Esophagus squamous epithelium (tissue), 5 donors: Measurements from ENCODE around the gene RPA3. TPM values are rescaled to one million over a fixed set of nuclear protein-coding genes. Genes with fewer than 3 reads are reported as not detected.

Source experiments
- DNase-seq: peaks from one replicate; lab custom pipeline; 2025; lab: John Stamatoyannopoulos, UW
- H3K27ac ChIP-seq, 4 donors: fragments of 200-600 bp; sonication (generic); one replicate each; pipeline ENCODE4 v1.5.1; 2016 to 2019; ENCODE audit warnings: mild to moderate bottlenecking in 1 of 4
- H3K27me3 ChIP-seq, 4 donors: fragments of 200-600 bp; sonication (generic); 1 replicate in 3 of 4; 2 replicates in 1 of 4; pipeline versions ENCODE4 v1.5.1 to v1.6.0; 2017 to 2021; ENCODE audit warnings: antibody characterized with exemption in 1 of 4
- H3K36me3 ChIP-seq, 3 donors: fragments of 200-600 bp; sonication (generic); one replicate each; pipeline ENCODE4 v1.5.1; 2016 to 2019
- H3K4me1 ChIP-seq, 3 donors: fragments of 200-600 bp; sonication (generic); one replicate each; pipeline ENCODE4 v1.5.1; 2017 to 2019
- H3K4me3 ChIP-seq, 4 donors: fragments of 200-600 bp; sonication (generic); 1 replicate in 3 of 4; 2 replicates in 1 of 4; pipeline ENCODE4 v1.5.1; 2016 to 2019; ENCODE audit warnings: mild to moderate bottlenecking in 2 of 4, moderate library complexity in 1 of 4
- H3K9me3 ChIP-seq, 3 donors: fragments of 200-600 bp; sonication (generic); one replicate each; pipeline ENCODE4 v1.5.1; 2016 to 2019
- CTCF ChIP-seq, 6 experiments: fragments of 450-650 bp in 4 of 6; fragments of 200-600 bp in 2 of 6; sonication (generic) in 2 of 6; IDR thresholded peaks; one replicate each; pipeline ENCODE4 v1.5.1; 2016 to 2019; ENCODE audit warnings: antibody characterized with exemption in 6 of 6, mild to moderate bottlenecking in 4 of 6, moderate library complexity in 4 of 6
- POLR2A ChIP-seq, 4 donors: fragments of 450-650 bp; IDR thresholded peaks; one replicate each; pipeline ENCODE4 v1.6.1; 2017; ENCODE audit warnings: antibody characterized with exemption in 4 of 4, mild to moderate bottlenecking in 4 of 4, moderate library complexity in 3 of 4
- WGBS, 2 donors: methylation state at CpG; one replicate each; pipeline ENCODE4 v1.1.5; 2018; 5-methylcytosine and 5-hydroxymethylcytosine counted together
- intact Hi-C: fragments of 100-400 bp; cut with DNase I; formaldehyde crosslinking; loops from one replicate; pipeline ENCODE4 v1.15.0; 2022
- total RNA-seq, 4 donors: library from RNA; depleted of rRNA; stranded (reverse); fragments of >200 nt; gene quantifications; one replicate each; pipeline ENCODE4 v1.1.0, GENCODE V29; 2016
- donor health status: DM: yes; HTN: yes; CAD: no.

The RPA3 gene
- total RNA-seq, 4 donors from 2014 or later, result 13.0 to 29.3 (median 21.7) TPM

- intact Hi-C loops, result loop anchor here (10.0 kb wide), 1 partner anchor 66 kb away; no protein-coding TSS in a partner anchor
Measured at GRCh38 chr7:7750571-7751242, 32.3 kb upstream of the RPA3 start.

GRCh38 chr7:7746458-7746857, 28.1 kb upstream of the RPA3 start:
- H3K9me3 ChIP-seq, result no peaks in the 10 kb centered on the region
- no peaks in the 10 kb centered on the region for H3K4me1 ChIP-seq
- WGBS, 2 donors, result 78 to 89% methylated on average over 4 of the region's 4 CpGs
- DNase-seq, result no peak
- TF ChIP-seq POLR2A (IDR thresholded peaks at IDR 0.05) (no peak), CTCF (IDR thresholded peaks at IDR 0.05) (no peak)
- H3K27ac ChIP-seq, result no peak overlapping the region
- H3K27me3 ChIP-seq, result no peaks in the 10 kb centered on the region
- intact Hi-C loops, result no loop called here
- H3K36me3 ChIP-seq, result no peaks in the 10 kb centered on the region
- H3K4me3 ChIP-seq, result no peak overlapping the region

More at GRCh38 chr7:7750571-7751242, 32.3 kb upstream of the RPA3 start:
- TF ChIP-seq CTCF (IDR thresholded peaks at IDR 0.05) (no peak), POLR2A (IDR thresholded peaks at IDR 0.05) (no peak)
- H3K9me3 ChIP-seq, result no peaks in the 10 kb centered on the region
- no peaks in the 10 kb centered on the region for H3K4me1 ChIP-seq
- no peak for DNase-seq
- H3K36me3 ChIP-seq, result no peaks in the 10 kb centered on the region
- 84 to 88% methylated on average over 2 of the region's 2 CpGs for WGBS, 2 donors
- H3K27me3 ChIP-seq, result no peaks in the 10 kb centered on the region
- H3K27ac ChIP-seq, result no peak overlapping the region
- no peak overlapping the region for H3K4me3 ChIP-seq

GRCh38 chr7:7745966-7746365, 27.6 kb upstream of the RPA3 start:
- 85 to 96% methylated on average over 4 of the region's 4 CpGs for WGBS, 2 donors
- intact Hi-C loops, result no loop called here

GRCh38 chr7:7745258-7745657, 26.9 kb upstream of the RPA3 start:
- H3K4me1 ChIP-seq, result no peaks in the 10 kb centered on the region
- DNase-seq, result no peak
- no peaks in the 10 kb centered on the region for H3K27me3 ChIP-seq
- intact Hi-C loops, result no loop called here
- no peak overlapping the region for H3K4me3 ChIP-seq
- WGBS, 2 donors, result 67 to 93% methylated on average over 4 of the region's 4 CpGs
- TF ChIP-seq CTCF (IDR thresholded peaks at IDR 0.05) (no peak), POLR2A (IDR thresholded peaks at IDR 0.05) (no peak)
- H3K36me3 ChIP-seq, result no peaks in the 10 kb centered on the region
- no peaks in the 10 kb centered on the region for H3K9me3 ChIP-seq
- H3K27ac ChIP-seq, result no peak overlapping the region

More at GRCh38 chr7:7745966-7746365, 27.6 kb upstream of the RPA3 start:
- Histone ChIP-seq H3K9me3 (no peaks in the 10 kb centered on the region), H3K36me3 (no peaks in the 10 kb centered on the region), H3K27ac (no peak overlapping the region), H3K4me1 (no peaks in the 10 kb centered on the region), H3K4me3 (no peak overlapping the region), H3K27me3 (no peaks in the 10 kb centered on the region)
- DNase-seq, result no peak
- no peak for TF ChIP-seq POLR2A (IDR thresholded peaks at IDR 0.05)

- Histone ChIP-seq H3K4me3 (no peak overlapping the region), H3K9me3 (no peaks in the 10 kb centered on the region), H3K4me1 (no peaks in the 10 kb centered on the region), H3K36me3 (no peaks in the 10 kb centered on the region), H3K27me3 (no peaks in the 10 kb centered on the region), H3K27ac (no peak overlapping the region)
- intact Hi-C loops, result no loop called here
- TF ChIP-seq CTCF (IDR thresholded peaks at IDR 0.05) (no peak), POLR2A (IDR thresholded peaks at IDR 0.05) (no peak)
- no peak for DNase-seq
- 98 to 99% methylated on average over 9 to 12 of the region's 12 CpGs for WGBS, 2 donors
Measured at GRCh38 chr7:7742223-7742622, 23.8 kb upstream of the RPA3 start.
